HCT116 (cell line): ENCODE results near the gene TREM1. TPM values are rescaled to one million over a fixed set of nuclear protein-coding genes. Genes with fewer than 3 reads are reported as not detected.

ENCODE experiments used
- ATAC-seq: fragments of 200-7000 bp; cut with Tn5 transposase; 2 replicates; pipeline ENCODE4 v1.9.1; 2020; ENCODE audit warnings: mild to moderate bottlenecking, moderate library complexity
- BruUV-seq: library from RNA; stranded (reverse); fragments of 400-500 nt; replicated peaks from 2 replicates; lab custom pipeline; 2021; lab: Mats Ljungman, UMichigan
- CTCF ChIA-PET: fragments of 300-600 bp; sonication (Branson Sonifier 250); formaldehyde crosslinking; loops from one replicate; lab custom pipeline; 2021; ENCODE audit warnings: antibody characterized with exemption; lab: Charles Lee
- POLR2A ChIA-PET: fragments of 300-600, 350-600 bp; sonication (Branson Sonifier 250); formaldehyde crosslinking; loops from one replicate; lab custom pipeline; 2021; ENCODE audit warnings: antibody characterized with exemption; lab: Charles Lee
- RAD21 ChIA-PET, 2 experiments: fragments of 300-600 bp; sonication (Branson Sonifier 250); formaldehyde crosslinking; loops; one replicate each; lab custom pipeline; 2023; ENCODE audit warnings: low total read pairs in 2 of 2; ENCODE audit not compliant: uncharacterized antibody in 2 of 2, unreplicated experiment in 2 of 2, low non-redundant PET in 1 of 2; lab: Charles Lee
- DNase-seq: peaks from one replicate; pipeline ENCODE4 v3.0.0-alpha.2; 2010; ENCODE audit warnings: low read depth, low spot score
- H2AFZ ChIP-seq: fragments of 200-600 bp; shearing (Covaris generic), sonication (generic); 2 replicates; pipeline ENCODE4 v1.6.1; 2017; ENCODE audit warnings: low read depth, mixed run types, mixed read lengths, antibody characterized with exemption, low read length; ENCODE audit not compliant: poor library complexity, severe bottlenecking
- H3K27ac ChIP-seq: 2 replicates; pipeline ENCODE4 v1.5.1; 2012; ENCODE audit warnings: low read depth, low read length
- H3K27me3 ChIP-seq: fragments of 200-600 bp; sonication (generic); 2 replicates; pipeline ENCODE4 v1.6.1; 2016; ENCODE audit warnings: mixed run types, low read length, mixed read lengths; ENCODE audit not compliant: insufficient read depth
- H3K36me3 ChIP-seq, 2 experiments: fragments of 200-500 bp in 1 of 2; fragments of 200-600 bp in 1 of 2; sonication (Bioruptor generic) in 1 of 2; sonication (generic) in 1 of 2; 2 replicates each; pipeline versions ENCODE4 v1.5.1 to v1.6.1; 2014 to 2016; ENCODE audit warnings: low read length in 2 of 2, inconsistent platforms in 1 of 2, mixed read lengths in 1 of 2, mixed run types in 1 of 2; ENCODE audit not compliant: insufficient read depth in 2 of 2, control insufficient read depth in 1 of 2
- H3K4me1 ChIP-seq, 2 experiments: fragments of 200-600 bp in 1 of 2; sonication (generic) in 1 of 2; 2 replicates each; pipeline versions ENCODE4 v1.5.1 to v1.6.1; 2012 to 2017; ENCODE audit warnings: low read length in 2 of 2, inconsistent platforms in 1 of 2, mild to moderate bottlenecking in 1 of 2, mixed read lengths in 1 of 2, mixed run types in 1 of 2, moderate library complexity in 1 of 2; ENCODE audit not compliant: insufficient read depth in 2 of 2, control insufficient read depth in 1 of 2
- H3K4me2 ChIP-seq: fragments of 200-600 bp; sonication (generic); 2 replicates; pipeline ENCODE4 v1.6.1; 2017; ENCODE audit warnings: mixed run types, low read length, mixed read lengths
- H3K4me3 ChIP-seq, 2 experiments: fragments of 200-600 bp in 1 of 2; sonication (generic) in 1 of 2; replicated peaks in 1 of 2; 2 replicates each; pipeline ENCODE4 v1.5.1; 2011 to 2016; ENCODE audit warnings: low read length in 2 of 2, control low read depth in 1 of 2, low read depth in 1 of 2, mild to moderate bottlenecking in 1 of 2, mixed read lengths in 1 of 2, mixed run types in 1 of 2
- H3K79me2 ChIP-seq: fragments of 200-600 bp; sonication (generic); 2 replicates; pipeline ENCODE4 v1.6.1; 2017; ENCODE audit warnings: mild to moderate bottlenecking, mixed run types, low read length, moderate library complexity, mixed read lengths; ENCODE audit not compliant: insufficient read depth
- H3K9ac ChIP-seq: fragments of 200-600 bp; sonication (generic); 2 replicates; pipeline ENCODE4 v1.6.1; 2016; ENCODE audit warnings: low read length, mixed read lengths
- H3K9me2 ChIP-seq: fragments of 200-600 bp; sonication (generic), shearing (Covaris generic); 2 replicates; pipeline ENCODE4 v1.6.1; 2017; ENCODE audit warnings: mixed run types, mild to moderate bottlenecking, moderate library complexity; ENCODE audit not compliant: insufficient read depth
- H3K9me3 ChIP-seq, 2 experiments: fragments of 200-500 bp in 1 of 2; fragments of 200-600 bp in 1 of 2; sonication (Bioruptor generic) in 1 of 2; sonication (generic) in 1 of 2; 2 replicates each; pipeline ENCODE4 v1.6.1; 2014 to 2017; ENCODE audit warnings: low read length in 2 of 2, mixed read lengths in 2 of 2, inconsistent platforms in 1 of 2, low read depth in 1 of 2, mild to moderate bottlenecking in 1 of 2, mixed run types in 1 of 2, moderate library complexity in 1 of 2; ENCODE audit not compliant: control insufficient read depth in 1 of 2, insufficient read depth in 1 of 2
- H4K20me1 ChIP-seq: fragments of 200-600 bp; sonication (generic), shearing (Covaris generic); 2 replicates; pipeline ENCODE4 v1.6.1; 2017; ENCODE audit warnings: mixed run types, mild to moderate bottlenecking, moderate library complexity; ENCODE audit not compliant: insufficient read depth
- CBX3 ChIP-seq: IDR thresholded peaks from 2 replicates; pipeline ENCODE4 v1.6.1; 2012; ENCODE audit warnings: low read depth
- EGR1 ChIP-seq: IDR thresholded peaks from 2 replicates; pipeline ENCODE4 v1.6.1; 2012; ENCODE audit warnings: low read depth
- ELF1 ChIP-seq: IDR thresholded peaks from 2 replicates; pipeline ENCODE4 v1.6.1; 2012; ENCODE audit warnings: low read depth, borderline replicate concordance
- JUND ChIP-seq: IDR thresholded peaks from 2 replicates; pipeline ENCODE4 v1.6.1; 2012
- POLR2A ChIP-seq: IDR thresholded peaks from 2 replicates; pipeline ENCODE4 v1.7.0; 2011; ENCODE audit warnings: borderline replicate concordance; ENCODE audit not compliant: insufficient read depth, insufficient read length; ENCODE audit errors: extremely low read depth
- SIN3A ChIP-seq: IDR thresholded peaks from 2 replicates; pipeline ENCODE4 v1.6.1; 2012; ENCODE audit warnings: low read depth
- SRF ChIP-seq: IDR thresholded peaks from 2 replicates; pipeline ENCODE4 v1.6.1; 2012; ENCODE audit warnings: low read depth
- TCF7L2 ChIP-seq: IDR thresholded peaks from 2 replicates; pipeline ENCODE4 v1.7.0; 2011; ENCODE audit warnings: borderline replicate concordance, inconsistent platforms; ENCODE audit not compliant: insufficient read depth, insufficient read length; ENCODE audit errors: extremely low read depth
- YY1 ChIP-seq: IDR thresholded peaks from 2 replicates; pipeline ENCODE4 v1.6.1; 2011; ENCODE audit warnings: low read length, low read depth, moderate library complexity, mild to moderate bottlenecking; ENCODE audit not compliant: insufficient replicate concordance; ENCODE audit errors: extremely low read depth
- ZFX ChIP-seq: fragments of 450-650 bp; IDR thresholded peaks from 2 replicates; pipeline ENCODE4 v1.6.1; 2017
- ZNF274 ChIP-seq: fragments of 200-500 bp; sonication (Bioruptor generic); IDR thresholded peaks from 2 replicates; pipeline ENCODE4 v1.6.1; 2014; ENCODE audit warnings: mild to moderate bottlenecking, low read depth, low read length, inconsistent platforms
- intact Hi-C: fragments of 100-400 bp; cut with micrococcal nuclease; formaldehyde crosslinking; loops from 2 replicates; pipeline ENCODE4 v1.10.0; 2022
- total RNA-seq: library from RNA; stranded (reverse); gene quantifications from one replicate; pipeline ENCODE4 v1.2.1, GENCODE V29; 2021; ENCODE audit not compliant: unreplicated experiment
- TF ChIP-seq, protein P1 (sequence below): IDR thresholded peaks from 2 replicates; pipeline ENCODE4 v1.6.1; 2011; ENCODE audit warnings: mild to moderate bottlenecking, low read length, moderate library complexity; ENCODE audit not compliant: insufficient replicate concordance; ENCODE audit errors: extremely low read depth
- TF ChIP-seq, protein P2 (sequence below): IDR thresholded peaks from 2 replicates; pipeline ENCODE4 v1.6.1; 2012; ENCODE audit warnings: low read depth
- TF ChIP-seq, protein P3 (sequence below): IDR thresholded peaks from 2 replicates; pipeline ENCODE4 v1.6.1; 2012
- TF ChIP-seq, protein P4 (sequence below): IDR thresholded peaks from 2 replicates; pipeline ENCODE4 v1.6.1; 2012
- TF ChIP-seq, protein P5 (sequence below), 3 experiments: fragments of 200-600 bp in 1 of 3; sonication (generic) in 1 of 3; IDR thresholded peaks in 2 of 3; conservative IDR thresholded peaks in 1 of 3; 2 replicates each; pipeline ENCODE4 v1.5.1; 2012 to 2017; ENCODE audit warnings: low read depth in 2 of 3, low read length in 2 of 3, antibody characterized with exemption in 1 of 3, borderline replicate concordance in 1 of 3, control low read depth in 1 of 3, mild to moderate bottlenecking in 1 of 3, mixed read lengths in 1 of 3, mixed run types in 1 of 3, moderate library complexity in 1 of 3; ENCODE audit not compliant: insufficient read depth in 1 of 3

TREM1 gene
- total RNA-seq, 1 experiment from 2014 or later: 0.22 TPM

DNA sequence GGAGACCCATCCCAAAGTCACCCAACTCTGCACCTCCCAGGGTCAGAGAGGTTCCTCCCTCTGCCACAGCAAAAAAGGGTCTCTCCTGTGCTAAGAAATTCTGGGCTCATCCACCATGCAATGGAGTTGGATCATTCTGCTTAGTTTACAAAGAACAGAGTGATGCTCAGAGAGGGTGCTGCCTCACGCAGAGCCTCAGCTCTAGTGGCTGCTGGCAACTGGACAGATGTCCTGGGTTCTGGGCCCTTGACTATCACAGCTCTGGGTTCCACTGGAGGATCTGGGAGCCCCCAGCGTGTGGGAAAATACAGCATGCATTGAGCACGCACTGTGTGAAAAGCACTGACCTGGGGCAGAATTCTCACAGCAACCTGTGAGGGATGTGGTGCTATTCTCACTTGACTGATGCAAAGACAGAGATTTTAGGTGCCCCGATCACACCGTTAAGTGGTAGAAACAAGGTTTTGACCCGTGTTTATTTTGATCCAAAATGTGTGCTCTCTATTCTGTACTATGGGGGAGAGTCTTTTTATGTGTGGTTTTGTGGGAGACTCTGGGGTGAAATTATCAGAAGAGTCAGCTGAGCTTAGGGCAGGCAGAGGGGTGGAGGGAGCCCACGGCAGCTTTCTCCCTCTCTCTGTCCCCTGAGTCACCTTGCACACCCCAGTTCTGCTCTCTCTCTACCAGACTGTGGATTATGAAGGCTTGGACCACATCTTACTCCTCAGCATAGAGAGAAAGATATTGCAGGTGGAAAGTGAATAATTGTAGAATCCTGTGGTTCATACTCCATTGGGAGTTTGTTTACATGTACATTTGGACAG, 38.4 kb downstream of the TREM1 start:
- Histone ChIP-seq H3K4me1 (no peaks in the 10 kb centered on the region), H3K36me3 (no peaks in the 10 kb centered on the region), H3K27me3 (peaks cover 16% of the 10 kb centered on the region), H3K4me3 (no peak overlapping the region), H4K20me1 (no peaks in the 10 kb centered on the region), H3K9me2 (no peaks in the 10 kb centered on the region), H3K9me3 (no peaks in the 10 kb centered on the region), H2AFZ (no peak overlapping the region), H3K4me2 (no peak overlapping the region), H3K79me2 (no peaks in the 10 kb centered on the region), H3K9ac (no peak overlapping the region), H3K27ac (no peak overlapping the region)
- ChIA-PET CTCF (no interaction called here), POLR2A (no interaction called here), RAD21 (no interaction called here)
- intact Hi-C loops: no loop called here
- no peak for DNase-seq
- ATAC-seq: no peak
- TF ChIP-seq, protein P1, sequence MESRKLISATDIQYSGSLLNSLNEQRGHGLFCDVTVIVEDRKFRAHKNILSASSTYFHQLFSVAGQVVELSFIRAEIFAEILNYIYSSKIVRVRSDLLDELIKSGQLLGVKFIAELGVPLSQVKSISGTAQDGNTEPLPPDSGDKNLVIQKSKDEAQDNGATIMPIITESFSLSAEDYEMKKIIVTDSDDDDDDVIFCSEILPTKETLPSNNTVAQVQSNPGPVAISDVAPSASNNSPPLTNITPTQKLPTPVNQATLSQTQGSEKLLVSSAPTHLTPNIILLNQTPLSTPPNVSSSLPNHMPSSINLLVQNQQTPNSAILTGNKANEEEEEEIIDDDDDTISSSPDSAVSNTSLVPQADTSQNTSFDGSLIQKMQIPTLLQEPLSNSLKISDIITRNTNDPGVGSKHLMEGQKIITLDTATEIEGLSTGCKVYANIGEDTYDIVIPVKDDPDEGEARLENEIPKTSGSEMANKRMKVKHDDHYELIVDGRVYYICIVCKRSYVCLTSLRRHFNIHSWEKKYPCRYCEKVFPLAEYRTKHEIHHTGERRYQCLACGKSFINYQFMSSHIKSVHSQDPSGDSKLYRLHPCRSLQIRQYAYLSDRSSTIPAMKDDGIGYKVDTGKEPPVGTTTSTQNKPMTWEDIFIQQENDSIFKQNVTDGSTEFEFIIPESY: no peak
- TF ChIP-seq CBX3 (no peak), TCF7L2 (no peak), YY1 (no peak), POLR2A (no peak), SRF (no peak), JUND (no peak), EGR1 (no peak), ZFX (no peak), ZNF274 (no peak), SIN3A (no peak), ELF1 (no peak)
- TF ChIP-seq, protein P2, sequence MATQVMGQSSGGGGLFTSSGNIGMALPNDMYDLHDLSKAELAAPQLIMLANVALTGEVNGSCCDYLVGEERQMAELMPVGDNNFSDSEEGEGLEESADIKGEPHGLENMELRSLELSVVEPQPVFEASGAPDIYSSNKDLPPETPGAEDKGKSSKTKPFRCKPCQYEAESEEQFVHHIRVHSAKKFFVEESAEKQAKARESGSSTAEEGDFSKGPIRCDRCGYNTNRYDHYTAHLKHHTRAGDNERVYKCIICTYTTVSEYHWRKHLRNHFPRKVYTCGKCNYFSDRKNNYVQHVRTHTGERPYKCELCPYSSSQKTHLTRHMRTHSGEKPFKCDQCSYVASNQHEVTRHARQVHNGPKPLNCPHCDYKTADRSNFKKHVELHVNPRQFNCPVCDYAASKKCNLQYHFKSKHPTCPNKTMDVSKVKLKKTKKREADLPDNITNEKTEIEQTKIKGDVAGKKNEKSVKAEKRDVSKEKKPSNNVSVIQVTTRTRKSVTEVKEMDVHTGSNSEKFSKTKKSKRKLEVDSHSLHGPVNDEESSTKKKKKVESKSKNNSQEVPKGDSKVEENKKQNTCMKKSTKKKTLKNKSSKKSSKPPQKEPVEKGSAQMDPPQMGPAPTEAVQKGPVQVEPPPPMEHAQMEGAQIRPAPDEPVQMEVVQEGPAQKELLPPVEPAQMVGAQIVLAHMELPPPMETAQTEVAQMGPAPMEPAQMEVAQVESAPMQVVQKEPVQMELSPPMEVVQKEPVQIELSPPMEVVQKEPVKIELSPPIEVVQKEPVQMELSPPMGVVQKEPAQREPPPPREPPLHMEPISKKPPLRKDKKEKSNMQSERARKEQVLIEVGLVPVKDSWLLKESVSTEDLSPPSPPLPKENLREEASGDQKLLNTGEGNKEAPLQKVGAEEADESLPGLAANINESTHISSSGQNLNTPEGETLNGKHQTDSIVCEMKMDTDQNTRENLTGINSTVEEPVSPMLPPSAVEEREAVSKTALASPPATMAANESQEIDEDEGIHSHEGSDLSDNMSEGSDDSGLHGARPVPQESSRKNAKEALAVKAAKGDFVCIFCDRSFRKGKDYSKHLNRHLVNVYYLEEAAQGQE: no peak
- TF ChIP-seq, protein P3, sequence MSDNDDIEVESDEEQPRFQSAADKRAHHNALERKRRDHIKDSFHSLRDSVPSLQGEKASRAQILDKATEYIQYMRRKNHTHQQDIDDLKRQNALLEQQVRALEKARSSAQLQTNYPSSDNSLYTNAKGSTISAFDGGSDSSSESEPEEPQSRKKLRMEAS: no peak
- TF ChIP-seq, protein P4, sequence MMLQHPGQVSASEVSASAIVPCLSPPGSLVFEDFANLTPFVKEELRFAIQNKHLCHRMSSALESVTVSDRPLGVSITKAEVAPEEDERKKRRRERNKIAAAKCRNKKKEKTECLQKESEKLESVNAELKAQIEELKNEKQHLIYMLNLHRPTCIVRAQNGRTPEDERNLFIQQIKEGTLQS: no peak
- TF ChIP-seq, protein P5, sequence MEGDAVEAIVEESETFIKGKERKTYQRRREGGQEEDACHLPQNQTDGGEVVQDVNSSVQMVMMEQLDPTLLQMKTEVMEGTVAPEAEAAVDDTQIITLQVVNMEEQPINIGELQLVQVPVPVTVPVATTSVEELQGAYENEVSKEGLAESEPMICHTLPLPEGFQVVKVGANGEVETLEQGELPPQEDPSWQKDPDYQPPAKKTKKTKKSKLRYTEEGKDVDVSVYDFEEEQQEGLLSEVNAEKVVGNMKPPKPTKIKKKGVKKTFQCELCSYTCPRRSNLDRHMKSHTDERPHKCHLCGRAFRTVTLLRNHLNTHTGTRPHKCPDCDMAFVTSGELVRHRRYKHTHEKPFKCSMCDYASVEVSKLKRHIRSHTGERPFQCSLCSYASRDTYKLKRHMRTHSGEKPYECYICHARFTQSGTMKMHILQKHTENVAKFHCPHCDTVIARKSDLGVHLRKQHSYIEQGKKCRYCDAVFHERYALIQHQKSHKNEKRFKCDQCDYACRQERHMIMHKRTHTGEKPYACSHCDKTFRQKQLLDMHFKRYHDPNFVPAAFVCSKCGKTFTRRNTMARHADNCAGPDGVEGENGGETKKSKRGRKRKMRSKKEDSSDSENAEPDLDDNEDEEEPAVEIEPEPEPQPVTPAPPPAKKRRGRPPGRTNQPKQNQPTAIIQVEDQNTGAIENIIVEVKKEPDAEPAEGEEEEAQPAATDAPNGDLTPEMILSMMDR (IDR thresholded peaks at IDR 0.05 in 2 of 3, conservative IDR thresholded peaks at IDR 0.05 in 1 of 3; ENCODE audit: borderline replicate concordance in 1 of 3, insufficient read depth in 1 of 3, low read depth in 2 of 3, low read length in 2 of 3): no peak
- no TSS peak for BruUV-seq
